ENCODE data around the gene MACROD2.

DNA sequence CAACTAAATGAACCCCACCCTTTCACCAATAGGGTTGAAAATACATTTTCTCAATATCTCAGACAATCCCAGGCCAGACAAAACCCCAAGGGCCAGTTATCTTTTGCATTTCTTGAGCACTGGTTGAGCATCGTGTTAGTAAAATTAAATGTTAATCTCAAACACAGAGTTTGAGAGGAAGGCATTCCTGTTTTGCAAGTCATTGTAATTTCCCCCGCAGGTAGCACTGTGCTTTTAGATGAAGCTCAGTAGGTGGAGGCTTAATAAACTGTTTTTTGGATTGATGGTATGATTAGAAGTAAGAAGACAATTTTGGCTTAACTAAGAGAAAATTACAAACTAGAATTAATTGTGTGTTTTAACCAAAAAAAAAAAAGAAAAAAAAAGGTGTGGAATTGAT is 1340.7 kb downstream of the MACROD2 start:
- no peak for TF ChIP-seq CTCF (conservative IDR thresholded peaks at IDR 0.05)
- TF ChIP-seq ZFX (IDR thresholded peaks at IDR 0.05): no peak
